ENCODE measurements around the gene MYB. TPM values are rescaled to one million over a fixed set of nuclear protein-coding genes. Genes with fewer than 3 reads are reported as not detected.

Gene MYB
- total and polyA plus RNA-seq, 2 experiments from 2014 or later: 0.17 to 0.36 TPM

DNA sequence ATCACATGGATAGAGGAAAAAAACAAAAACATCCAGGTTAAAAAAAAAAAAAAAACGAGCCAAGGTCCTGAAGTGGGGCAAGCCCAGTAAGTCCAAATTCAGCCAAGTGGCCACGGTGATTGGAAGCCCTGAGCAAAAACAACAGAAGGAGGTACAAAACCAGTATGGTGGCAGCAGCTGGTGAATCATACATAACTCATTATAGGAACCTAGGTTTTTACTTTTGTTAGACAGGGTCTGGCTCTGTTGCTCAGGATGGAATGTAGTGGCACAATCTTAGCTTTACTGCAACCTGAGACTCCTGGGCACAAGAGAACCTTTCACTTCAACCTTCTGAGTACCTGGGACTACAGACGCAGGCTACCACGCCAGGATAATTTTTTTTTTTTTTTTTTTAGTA, 22.7 kb upstream of the MYB start:
- 88% methylated on average over 4 of the region's 4 CpGs for WGBS (ENCODE audit: low lambda C conversion rate, missing lambda C conversion rate)
- no peaks in the 10 kb centered on the region for H3K9me3 ChIP-seq (ENCODE audit: low read depth)
- TF ChIP-seq, protein P1, sequence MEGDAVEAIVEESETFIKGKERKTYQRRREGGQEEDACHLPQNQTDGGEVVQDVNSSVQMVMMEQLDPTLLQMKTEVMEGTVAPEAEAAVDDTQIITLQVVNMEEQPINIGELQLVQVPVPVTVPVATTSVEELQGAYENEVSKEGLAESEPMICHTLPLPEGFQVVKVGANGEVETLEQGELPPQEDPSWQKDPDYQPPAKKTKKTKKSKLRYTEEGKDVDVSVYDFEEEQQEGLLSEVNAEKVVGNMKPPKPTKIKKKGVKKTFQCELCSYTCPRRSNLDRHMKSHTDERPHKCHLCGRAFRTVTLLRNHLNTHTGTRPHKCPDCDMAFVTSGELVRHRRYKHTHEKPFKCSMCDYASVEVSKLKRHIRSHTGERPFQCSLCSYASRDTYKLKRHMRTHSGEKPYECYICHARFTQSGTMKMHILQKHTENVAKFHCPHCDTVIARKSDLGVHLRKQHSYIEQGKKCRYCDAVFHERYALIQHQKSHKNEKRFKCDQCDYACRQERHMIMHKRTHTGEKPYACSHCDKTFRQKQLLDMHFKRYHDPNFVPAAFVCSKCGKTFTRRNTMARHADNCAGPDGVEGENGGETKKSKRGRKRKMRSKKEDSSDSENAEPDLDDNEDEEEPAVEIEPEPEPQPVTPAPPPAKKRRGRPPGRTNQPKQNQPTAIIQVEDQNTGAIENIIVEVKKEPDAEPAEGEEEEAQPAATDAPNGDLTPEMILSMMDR (IDR thresholded peaks at IDR 0.05; ENCODE audit: poor library complexity): no peak
- TF ChIP-seq EZH2 (IDR thresholded peaks at IDR 0.05; ENCODE audit: borderline replicate concordance): no peak
- TF ChIP-seq EZH2phosphoT487 (IDR thresholded peaks at IDR 0.05; ENCODE audit: low read depth, severe bottlenecking, unreplicated experiment): no peak
- H3K4me2 ChIP-seq: no peak overlapping the region
- no peak for DNase-seq (ENCODE audit: low spot score)
- H3K27ac ChIP-seq: no peak overlapping the region
- no peaks in the 10 kb centered on the region for H3K36me3 ChIP-seq (replicated peaks; ENCODE audit: insufficient read depth, low read depth)
- no peaks in the 10 kb centered on the region for H3K79me2 ChIP-seq
- H2AFZ ChIP-seq: no peak overlapping the region
- H3K4me1 ChIP-seq (ENCODE audit: insufficient read depth): no peaks in the 10 kb centered on the region
- no peaks in the 10 kb centered on the region for H3K27me3 ChIP-seq
- no peaks in the 10 kb centered on the region for H3K9me2 ChIP-seq (replicated peaks; ENCODE audit: insufficient read depth)
- no peak overlapping the region for H3K4me3 ChIP-seq
- no peaks in the 10 kb centered on the region for H4K20me1 ChIP-seq (ENCODE audit: insufficient read depth, poor library complexity, severe bottlenecking)

DNA sequence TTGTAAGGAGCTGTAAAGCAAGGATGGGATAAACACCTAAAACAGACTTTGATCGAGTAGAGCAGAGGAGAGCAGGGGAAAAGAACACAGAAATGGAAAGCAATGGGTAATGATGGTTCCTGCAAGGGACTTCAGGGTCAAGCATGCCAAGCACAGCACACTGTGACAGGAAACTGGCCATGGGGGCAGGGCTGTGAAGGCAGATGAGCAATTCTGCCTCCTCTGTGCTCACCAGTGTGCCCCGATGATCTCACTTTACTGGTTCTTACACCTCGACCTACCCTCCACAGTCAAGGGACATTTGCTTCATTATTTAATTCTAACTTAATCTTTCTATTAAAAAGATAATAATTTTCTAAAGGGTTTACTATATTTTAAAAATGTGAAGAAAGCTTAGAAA, 21.6 kb upstream of the MYB start:
- WGBS (ENCODE audit: low lambda C conversion rate, missing lambda C conversion rate): 81% methylated on average over 3 of the region's 3 CpGs
- H2AFZ ChIP-seq: no peak overlapping the region
- TF ChIP-seq EZH2phosphoT487 (IDR thresholded peaks at IDR 0.05; ENCODE audit: low read depth, severe bottlenecking, unreplicated experiment) (no peak), EZH2 (IDR thresholded peaks at IDR 0.05; ENCODE audit: borderline replicate concordance) (no peak)
- TF ChIP-seq, protein P1 (IDR thresholded peaks at IDR 0.05; ENCODE audit: poor library complexity): no peak

DNA sequence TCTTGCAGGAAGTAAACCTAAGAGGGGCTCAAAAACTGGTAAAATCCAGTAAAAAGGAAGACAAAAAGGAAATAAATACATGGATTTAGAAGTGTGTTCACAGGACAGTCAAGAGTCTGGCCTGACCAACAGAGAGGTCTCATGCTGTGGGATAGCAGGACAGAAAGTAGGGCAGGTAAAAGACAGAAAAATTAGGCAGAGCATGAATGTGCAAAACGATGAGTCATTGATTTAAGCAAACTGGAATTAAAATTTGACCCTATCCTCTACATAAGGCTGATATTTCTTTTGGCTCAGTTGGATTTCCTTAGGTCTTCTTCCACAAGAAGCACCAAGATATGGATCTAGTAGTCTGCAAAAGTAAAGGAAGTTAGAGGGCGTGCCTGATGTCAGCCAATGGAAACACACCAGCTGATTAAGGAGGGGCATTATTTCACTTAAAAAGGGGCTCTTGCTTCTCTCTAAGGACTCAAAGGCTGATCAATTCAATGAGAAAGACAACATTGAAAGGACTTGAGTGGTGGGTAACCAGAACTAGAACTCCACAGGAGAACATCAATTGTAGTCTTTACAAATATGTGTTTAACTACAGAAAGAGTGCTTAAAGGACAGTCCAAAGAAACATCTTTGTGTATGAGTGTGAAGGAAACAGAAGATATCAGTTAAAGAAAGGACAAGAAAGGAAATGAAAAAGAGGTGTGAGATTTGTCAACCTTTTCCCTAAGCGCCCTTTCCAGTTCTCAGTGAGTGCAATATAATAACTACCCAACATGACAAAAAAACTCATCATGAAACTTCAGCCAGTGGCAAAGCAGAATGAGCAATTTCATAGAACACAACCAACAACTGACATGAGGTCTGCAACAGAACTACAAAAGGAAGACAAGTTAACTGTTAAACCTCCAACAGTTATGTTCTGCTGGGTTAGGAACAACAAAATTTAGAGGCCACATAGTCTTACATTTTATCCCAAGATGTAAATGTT, 19.4 kb upstream of the MYB start:
- H4K20me1 ChIP-seq (ENCODE audit: insufficient read depth, poor library complexity, severe bottlenecking): no peaks in the 10 kb centered on the region
- WGBS (ENCODE audit: low lambda C conversion rate, missing lambda C conversion rate): 95% methylated on average over 3 of the region's 3 CpGs
- no peaks in the 10 kb centered on the region for H3K36me3 ChIP-seq (replicated peaks; ENCODE audit: insufficient read depth, low read depth)
- no peak for DNase-seq (ENCODE audit: low spot score)
- no peak for TF ChIP-seq EZH2phosphoT487 (IDR thresholded peaks at IDR 0.05; ENCODE audit: low read depth, severe bottlenecking, unreplicated experiment)
- TF ChIP-seq, protein P1 (IDR thresholded peaks at IDR 0.05; ENCODE audit: poor library complexity): no peak
- no peak for TF ChIP-seq EZH2 (IDR thresholded peaks at IDR 0.05; ENCODE audit: borderline replicate concordance)
- H2AFZ ChIP-seq: no peak overlapping the region
- H3K4me2 ChIP-seq: no peak overlapping the region
- no peaks in the 10 kb centered on the region for H3K9me3 ChIP-seq (ENCODE audit: low read depth)
- H3K4me3 ChIP-seq: no peak overlapping the region
- no peaks in the 10 kb centered on the region for H3K79me2 ChIP-seq
- H3K27ac ChIP-seq: no peak overlapping the region
- no peaks in the 10 kb centered on the region for H3K27me3 ChIP-seq
- H3K4me1 ChIP-seq (ENCODE audit: insufficient read depth): no peaks in the 10 kb centered on the region
- H3K9me2 ChIP-seq (replicated peaks; ENCODE audit: insufficient read depth): no peaks in the 10 kb centered on the region

More for the DNA sequence above, 21.6 kb upstream of the MYB start:
- Histone ChIP-seq H3K4me3 (no peak overlapping the region), H3K27ac (no peak overlapping the region), H3K79me2 (no peaks in the 10 kb centered on the region), H3K36me3 (replicated peaks; ENCODE audit: insufficient read depth, low read depth) (no peaks in the 10 kb centered on the region), H3K4me1 (ENCODE audit: insufficient read depth) (no peaks in the 10 kb centered on the region), H3K4me2 (no peak overlapping the region), H3K9me3 (ENCODE audit: low read depth) (no peaks in the 10 kb centered on the region), H3K9me2 (replicated peaks; ENCODE audit: insufficient read depth) (no peaks in the 10 kb centered on the region), H4K20me1 (ENCODE audit: insufficient read depth, poor library complexity, severe bottlenecking) (no peaks in the 10 kb centered on the region), H3K27me3 (no peaks in the 10 kb centered on the region)
- DNase-seq (ENCODE audit: low spot score): no peak

Measured in hepatocyte (in vitro differentiated cells).